D721Med (cell line): ENCODE results near the gene SOX12.

Experiments
- DNase-seq: peaks from one replicate; pipeline ENCODE4 v3.0.0; 2011; ENCODE audit warnings: low spot score; ENCODE audit not compliant: insufficient read length
- FAIRE-seq: peaks from 2 replicates; lab custom pipeline; 2011; peaks lifted over from hg19 to GRCh38; lab: Jason Lieb, UNC
- TF ChIP-seq, protein P1 (sequence below): IDR thresholded peaks from 2 replicates; pipeline ENCODE4 v1.5.1; 2012; ENCODE audit warnings: mild to moderate bottlenecking, control low read depth; ENCODE audit not compliant: insufficient read depth; ENCODE audit errors: missing control alignments

The SOX12 gene

DNA sequence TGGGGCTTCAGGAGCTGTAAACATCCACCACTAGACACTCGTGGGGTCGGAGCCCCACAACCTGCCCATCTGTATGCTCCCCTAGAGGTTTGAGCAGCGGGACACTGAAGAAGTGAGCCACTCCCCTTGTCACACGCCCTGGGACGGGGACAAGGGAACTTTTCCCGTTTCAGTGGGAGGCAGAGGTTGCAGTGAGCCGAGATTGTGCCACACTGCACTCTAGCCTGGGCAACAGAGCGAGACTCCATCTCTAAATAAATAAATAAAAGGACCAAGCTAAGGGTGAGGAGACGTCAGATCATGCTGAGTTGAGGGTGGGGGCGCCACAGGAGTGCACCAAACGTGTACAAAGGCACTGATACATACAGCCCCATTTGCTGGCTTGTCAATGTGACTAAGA lies 19.6 kb upstream of the SOX12 start:
- TF ChIP-seq, protein P1, sequence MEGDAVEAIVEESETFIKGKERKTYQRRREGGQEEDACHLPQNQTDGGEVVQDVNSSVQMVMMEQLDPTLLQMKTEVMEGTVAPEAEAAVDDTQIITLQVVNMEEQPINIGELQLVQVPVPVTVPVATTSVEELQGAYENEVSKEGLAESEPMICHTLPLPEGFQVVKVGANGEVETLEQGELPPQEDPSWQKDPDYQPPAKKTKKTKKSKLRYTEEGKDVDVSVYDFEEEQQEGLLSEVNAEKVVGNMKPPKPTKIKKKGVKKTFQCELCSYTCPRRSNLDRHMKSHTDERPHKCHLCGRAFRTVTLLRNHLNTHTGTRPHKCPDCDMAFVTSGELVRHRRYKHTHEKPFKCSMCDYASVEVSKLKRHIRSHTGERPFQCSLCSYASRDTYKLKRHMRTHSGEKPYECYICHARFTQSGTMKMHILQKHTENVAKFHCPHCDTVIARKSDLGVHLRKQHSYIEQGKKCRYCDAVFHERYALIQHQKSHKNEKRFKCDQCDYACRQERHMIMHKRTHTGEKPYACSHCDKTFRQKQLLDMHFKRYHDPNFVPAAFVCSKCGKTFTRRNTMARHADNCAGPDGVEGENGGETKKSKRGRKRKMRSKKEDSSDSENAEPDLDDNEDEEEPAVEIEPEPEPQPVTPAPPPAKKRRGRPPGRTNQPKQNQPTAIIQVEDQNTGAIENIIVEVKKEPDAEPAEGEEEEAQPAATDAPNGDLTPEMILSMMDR: no peak
- no peak for DNase-seq
- FAIRE-seq: no peak

DNA sequence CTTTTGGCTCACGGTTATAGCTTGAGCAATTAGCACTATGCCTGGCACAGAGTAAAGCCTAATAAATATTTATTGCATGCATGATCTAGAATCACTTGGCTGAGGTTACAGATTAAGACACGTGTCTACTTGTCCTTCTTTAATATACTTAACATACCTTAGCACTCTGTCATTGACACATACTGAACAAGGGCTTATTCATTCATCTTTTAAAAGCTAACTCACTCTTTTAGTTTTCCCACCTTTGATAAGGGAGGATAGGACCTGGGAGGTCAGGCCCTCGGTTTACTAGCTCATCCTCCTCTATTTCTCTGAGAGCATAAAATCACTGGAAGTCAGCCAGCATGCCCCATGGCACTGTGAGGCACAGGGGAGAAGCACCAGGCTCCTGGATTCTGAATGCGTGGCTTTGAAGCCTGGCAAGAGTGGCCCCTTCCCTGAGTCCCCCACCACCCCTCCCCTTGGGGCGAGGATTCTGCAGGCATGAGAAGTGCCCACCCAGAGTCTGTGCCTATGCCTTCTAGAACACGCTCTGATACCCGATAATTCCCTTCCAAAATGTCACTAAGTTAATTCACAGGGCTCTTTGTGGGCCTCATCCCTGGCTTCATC lies 16.8 kb upstream of the SOX12 start:
- FAIRE-seq (no peak), DNase-seq (no peak)
- TF ChIP-seq, protein P1: no peak

DNA sequence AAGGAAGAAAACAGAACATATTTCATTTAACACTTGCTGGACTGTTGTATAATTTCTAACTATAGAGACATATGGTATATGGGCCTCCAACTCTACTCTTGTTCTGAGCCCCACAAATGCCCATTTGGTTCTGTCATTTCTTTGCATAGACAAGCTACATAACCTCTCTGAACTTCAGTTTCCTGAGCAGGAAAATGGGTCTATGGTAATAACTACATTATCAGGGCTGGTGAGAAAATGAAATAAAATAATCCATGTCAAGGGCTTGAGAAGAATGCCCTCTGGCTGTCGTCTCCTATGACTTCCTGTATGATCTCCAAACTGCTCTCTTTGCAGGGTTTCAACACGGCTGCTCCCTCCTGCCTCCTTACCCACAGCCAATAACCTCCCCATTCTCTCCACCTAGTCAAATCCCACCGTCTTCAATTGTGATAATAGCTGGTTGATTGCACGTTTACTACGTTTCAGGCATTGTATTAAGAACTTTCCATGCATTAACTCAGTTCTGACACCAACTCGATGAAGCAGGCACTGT lies 16.0 kb upstream of the SOX12 start:
- no peak for FAIRE-seq
- DNase-seq: no peak
- TF ChIP-seq, protein P1: no peak

DNA sequence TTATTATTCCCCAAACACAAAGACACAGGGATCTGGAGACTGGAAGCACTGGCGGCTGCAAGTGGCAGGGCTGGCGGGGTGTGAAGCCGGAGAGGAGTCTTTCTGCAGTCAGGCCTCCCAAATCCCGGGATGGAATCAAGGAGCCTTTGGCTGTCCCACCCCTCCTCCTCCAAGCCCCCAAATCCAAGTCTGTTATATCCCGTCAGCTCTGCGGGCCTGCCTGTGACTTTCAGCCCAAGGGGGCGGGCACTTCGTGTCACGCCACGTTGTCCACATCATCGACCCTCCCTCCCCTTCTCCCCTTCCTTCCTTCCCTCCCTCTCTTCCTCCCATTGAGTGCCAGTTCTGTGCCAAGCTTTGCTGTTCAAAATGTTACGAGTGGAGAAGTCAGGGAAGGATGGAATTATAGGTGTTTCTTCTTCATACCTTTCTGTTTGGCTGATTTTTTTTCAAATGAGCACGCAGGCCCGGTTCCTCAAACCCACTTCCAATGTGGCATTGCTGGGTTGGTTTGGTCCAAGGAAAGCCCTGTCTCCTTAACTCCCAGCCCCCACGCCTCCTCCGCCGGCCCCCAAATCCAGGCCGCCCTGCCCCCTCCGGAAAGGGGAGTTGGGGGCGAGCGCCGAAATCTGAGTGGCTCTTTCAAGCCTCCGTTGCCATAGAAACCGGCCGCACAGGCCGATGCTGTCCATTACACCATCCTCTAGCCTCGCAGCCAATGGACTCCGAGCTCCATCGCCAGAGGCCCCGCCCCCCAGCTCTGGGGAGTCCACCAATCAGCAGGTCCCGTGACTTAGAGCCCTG lies 15.3 kb upstream of the SOX12 start:
- FAIRE-seq (no peak), DNase-seq (no peak)
- TF ChIP-seq, protein P1: no peak

DNA sequence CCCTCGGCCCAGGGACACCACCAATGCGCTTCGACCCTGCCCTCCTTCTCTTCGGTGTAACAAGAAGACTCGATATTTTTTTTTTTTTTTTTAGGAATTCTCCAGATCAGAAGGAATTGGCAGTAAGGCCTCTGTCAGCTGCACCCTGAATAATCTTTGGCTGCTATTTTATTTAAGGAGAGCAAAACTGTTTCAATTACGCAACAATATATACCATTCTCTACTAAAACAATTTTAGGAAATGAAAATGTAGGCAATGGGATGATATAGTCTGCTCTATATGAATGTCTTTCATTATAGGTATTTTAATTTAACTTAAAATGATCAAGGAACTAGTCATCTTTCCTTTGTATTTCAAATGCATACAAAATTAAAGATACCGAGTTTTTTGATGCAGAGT lies 14.7 kb upstream of the SOX12 start:
- DNase-seq (no peak), FAIRE-seq (no peak)
- TF ChIP-seq, protein P1: no peak

DNA sequence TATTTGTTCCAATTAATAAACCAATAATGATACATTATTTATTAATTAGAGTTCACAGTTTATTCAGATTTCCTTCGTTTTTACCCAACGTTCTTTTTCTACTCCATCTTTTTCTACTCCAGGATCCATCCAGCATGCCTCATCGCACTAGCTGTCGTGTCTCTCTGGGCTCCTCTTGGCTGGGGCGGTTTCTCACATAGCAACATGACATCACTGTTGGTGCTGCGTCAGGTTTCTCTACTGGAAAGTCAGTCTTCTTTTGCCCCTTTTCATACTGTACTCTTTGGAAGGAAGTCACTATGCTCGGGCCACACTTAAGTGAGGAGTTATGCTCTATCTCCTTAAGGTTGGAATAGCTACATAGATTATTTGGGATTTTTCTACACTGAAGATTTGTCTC lies 13.7 kb upstream of the SOX12 start:
- TF ChIP-seq, protein P1: no peak
- no peak for FAIRE-seq

DNA sequence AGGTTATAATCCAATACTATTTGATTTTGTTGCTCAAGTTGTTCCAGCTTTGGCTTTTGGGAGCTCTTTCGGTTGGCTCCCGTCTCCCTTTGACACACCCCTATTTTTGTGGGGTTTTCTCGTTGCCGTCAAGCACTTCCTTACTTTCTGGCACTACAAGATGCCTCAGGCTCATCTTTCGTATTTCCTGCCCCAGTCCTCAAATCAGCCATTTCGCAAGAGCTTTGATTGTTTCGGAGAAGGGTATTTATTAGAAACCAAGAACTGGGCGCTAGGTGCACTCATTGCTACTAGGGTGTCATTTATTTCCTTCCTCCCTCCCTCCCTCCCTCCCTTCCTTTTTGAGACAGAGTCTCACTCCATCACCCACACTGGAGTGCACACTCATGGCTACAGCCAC lies 13.3 kb upstream of the SOX12 start:
- no peak for DNase-seq
- TF ChIP-seq, protein P1: no peak
- FAIRE-seq: no peak

More for the DNA sequence above, 13.7 kb upstream of the SOX12 start:
- DNase-seq: no peak
